DMS114 treated with DMSO at 0.1 percent for 48 hours (cell line): ENCODE data around the gene ARSB.
"Not testable (repeated sequence)": the region's sequence is repeated elsewhere in the genome, so short reads cannot be mapped to it uniquely, and the experiment has no call there.

Source experiments
- DNase-seq: peaks from one replicate; lab custom pipeline; 2025; ENCODE audit not compliant: unreplicated experiment; lab: John Stamatoyannopoulos, UW

ARSB gene

GRCh38 chr5:78905084-78905938 lies 79.8 kb downstream of the ARSB start:
- no peak for DNase-seq

- DNase-seq, result no peak
Observed at GRCh38 chr5:78903861-78904260, 81.2 kb downstream of the ARSB start.

- DNase-seq, result no peak
Observed at GRCh38 chr5:78903353-78903752, 81.8 kb downstream of the ARSB start.

GRCh38 chr5:78899922-78900362 lies 85.2 kb downstream of the ARSB start:
- peak; percentile 3 for DNase-seq

- DNase-seq, result no peak
Observed at GRCh38 chr5:78896132-78896531, 89.0 kb downstream of the ARSB start.

- no peak for DNase-seq
Observed at GRCh38 chr5:78895616-78896015, 89.5 kb downstream of the ARSB start.

- DNase-seq, result no peak
Observed at GRCh38 chr5:78893940-78894677, 91.0 kb downstream of the ARSB start.

GRCh38 chr5:78890667-78891379 lies 94.3 kb downstream of the ARSB start:
- no peak for DNase-seq

- no peak for DNase-seq
Observed at GRCh38 chr5:78889369-78890140, 95.6 kb downstream of the ARSB start.

GRCh38 chr5:78888580-78889368 lies 96.3 kb downstream of the ARSB start:
- no peak for DNase-seq

- DNase-seq, result no peak
Observed at GRCh38 chr5:78887384-78888118, 97.6 kb downstream of the ARSB start.

GRCh38 chr5:78886341-78887230 lies 98.5 kb downstream of the ARSB start:
- DNase-seq, result peak; percentile 5

GRCh38 chr5:78881884-78882283 lies 103.2 kb downstream of the ARSB start:
- no peak for DNase-seq

- DNase-seq, result no peak
Observed at GRCh38 chr5:78879516-78879915, 105.6 kb downstream of the ARSB start.

- not testable (repeated sequence) for DNase-seq
Observed at GRCh38 chr5:78866076-78866475, 119.0 kb downstream of the ARSB start.

GRCh38 chr5:78858364-78858763 lies 126.7 kb downstream of the ARSB start:
- DNase-seq, result no peak

GRCh38 chr5:78855026-78855425 lies 130.1 kb downstream of the ARSB start:
- no peak for DNase-seq

- DNase-seq, result not testable (repeated sequence)
Observed at GRCh38 chr5:78851891-78852290, 133.2 kb downstream of the ARSB start.
